Prostate gland (tissue), 2 donors: ENCODE data around the gene GLG1. TPM values are rescaled to one million over a fixed set of nuclear protein-coding genes. Genes with fewer than 3 reads are reported as not detected.

Experiments used
- DNase-seq: peaks from one replicate; pipeline ENCODE4 v3.0.0-alpha.2; 2019; ENCODE audit warnings: low spot score
- H3K27ac ChIP-seq, 2 donors: fragments of 200-600 bp; sonication (generic); 2 replicates each; pipeline ENCODE4 v1.5.1; 2017 to 2019
- H3K27me3 ChIP-seq: fragments of 200-600 bp; sonication (generic); replicated peaks from 2 replicates; pipeline ENCODE4 v1.5.1; 2019; ENCODE audit not compliant: insufficient read depth
- H3K36me3 ChIP-seq, 2 donors: fragments of 200-600 bp; sonication (generic); 1 replicate in 1 of 2; 2 replicates in 1 of 2; pipeline versions ENCODE4 v1.5.1 to v1.8.1; 2017 to 2019
- H3K4me1 ChIP-seq: fragments of 200-600 bp; sonication (generic); replicated peaks from 2 replicates; pipeline ENCODE4 v1.5.1; 2019
- H3K4me3 ChIP-seq, 2 donors: fragments of 200-600 bp; sonication (generic); 2 replicates each; pipeline ENCODE4 v1.5.1; 2017 to 2019
- H3K9me3 ChIP-seq: fragments of 200-600 bp; sonication (generic); 2 replicates; pipeline ENCODE4 v1.5.1; 2017
- POLR2A ChIP-seq: fragments of 450-650 bp; IDR thresholded peaks from one replicate; pipeline ENCODE4 v1.6.1; 2016; ENCODE audit warnings: antibody characterized with exemption, mild to moderate bottlenecking
- POLR2AphosphoS5 ChIP-seq: sonication (generic); formaldehyde crosslinking; IDR thresholded peaks from one replicate; pipeline ENCODE4 v1.6.1; 2017; ENCODE audit warnings: antibody characterized with exemption
- WGBS: methylation state at CpG from one replicate; pipeline ENCODE4 v1.1.5; 2018; 5-methylcytosine and 5-hydroxymethylcytosine counted together
- intact Hi-C: fragments of 100-400 bp; cut with DNase I; formaldehyde crosslinking; loops from one replicate; pipeline ENCODE4 v1.14.2; 2022
- total RNA-seq, 2 donors: library from RNA; depleted of rRNA; stranded (reverse); fragments of >200 nt; gene quantifications; one replicate each; pipeline ENCODE4 v1.1.0, GENCODE V29; 2016
- TF ChIP-seq, protein P1 (sequence below), 4 experiments: fragments of 200-600 bp in 2 of 4; fragments of 450-650 bp in 2 of 4; sonication (generic) in 2 of 4; IDR thresholded peaks; 1 replicate in 3 of 4; 2 replicates in 1 of 4; pipeline ENCODE4 v1.5.1; 2016 to 2019; ENCODE audit warnings: antibody characterized with exemption in 4 of 4, mild to moderate bottlenecking in 2 of 4, moderate library complexity in 2 of 4

Gene GLG1
- total RNA-seq, 2 donors from 2014 or later: 135 to 189 TPM

DNA sequence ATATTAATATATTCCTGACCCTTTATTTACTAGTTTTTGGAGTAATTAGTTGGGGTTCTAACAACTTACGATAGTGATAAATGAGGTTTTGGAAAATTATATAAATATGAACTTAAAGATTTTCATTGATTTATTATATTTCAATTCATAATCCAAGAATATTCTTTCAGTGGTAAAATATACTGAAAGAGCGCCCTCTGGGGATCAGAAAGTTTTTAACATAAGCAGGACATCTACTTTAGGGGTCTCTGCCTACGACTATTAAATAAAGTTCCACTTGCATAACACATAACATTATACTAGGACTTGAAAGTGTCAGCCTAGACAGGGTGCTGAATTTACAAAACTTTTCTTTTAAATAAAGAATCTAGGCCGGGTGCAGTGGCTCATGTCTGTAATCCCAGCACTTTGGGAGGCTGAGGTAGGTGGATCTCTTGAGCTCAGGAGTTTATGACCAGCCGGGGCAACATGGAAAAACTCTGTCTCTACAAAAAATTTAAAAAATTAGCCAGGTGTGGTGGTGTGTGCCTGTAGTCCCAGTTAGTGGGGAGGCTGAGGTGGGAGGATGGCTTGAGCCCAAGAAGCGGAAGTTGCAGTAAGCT is 44.2 kb upstream of the GLG1 start:
- Histone ChIP-seq H3K4me1 (no peaks in the 10 kb centered on the region), H3K27me3 (no peaks in the 10 kb centered on the region), H3K9me3 (no peaks in the 10 kb centered on the region), H3K4me3 (no peak overlapping the region), H3K27ac (no peak overlapping the region), H3K36me3 (no peaks in the 10 kb centered on the region)
- TF ChIP-seq, protein P1, sequence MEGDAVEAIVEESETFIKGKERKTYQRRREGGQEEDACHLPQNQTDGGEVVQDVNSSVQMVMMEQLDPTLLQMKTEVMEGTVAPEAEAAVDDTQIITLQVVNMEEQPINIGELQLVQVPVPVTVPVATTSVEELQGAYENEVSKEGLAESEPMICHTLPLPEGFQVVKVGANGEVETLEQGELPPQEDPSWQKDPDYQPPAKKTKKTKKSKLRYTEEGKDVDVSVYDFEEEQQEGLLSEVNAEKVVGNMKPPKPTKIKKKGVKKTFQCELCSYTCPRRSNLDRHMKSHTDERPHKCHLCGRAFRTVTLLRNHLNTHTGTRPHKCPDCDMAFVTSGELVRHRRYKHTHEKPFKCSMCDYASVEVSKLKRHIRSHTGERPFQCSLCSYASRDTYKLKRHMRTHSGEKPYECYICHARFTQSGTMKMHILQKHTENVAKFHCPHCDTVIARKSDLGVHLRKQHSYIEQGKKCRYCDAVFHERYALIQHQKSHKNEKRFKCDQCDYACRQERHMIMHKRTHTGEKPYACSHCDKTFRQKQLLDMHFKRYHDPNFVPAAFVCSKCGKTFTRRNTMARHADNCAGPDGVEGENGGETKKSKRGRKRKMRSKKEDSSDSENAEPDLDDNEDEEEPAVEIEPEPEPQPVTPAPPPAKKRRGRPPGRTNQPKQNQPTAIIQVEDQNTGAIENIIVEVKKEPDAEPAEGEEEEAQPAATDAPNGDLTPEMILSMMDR (IDR thresholded peaks at IDR 0.05): peak in 1 of 4 experiments; percentile 34
- no peak for TF ChIP-seq POLR2A
- DNase-seq: no peak
- intact Hi-C loops: no loop called here
- 85% methylated on average over 6 of the region's 6 CpGs for WGBS

DNA sequence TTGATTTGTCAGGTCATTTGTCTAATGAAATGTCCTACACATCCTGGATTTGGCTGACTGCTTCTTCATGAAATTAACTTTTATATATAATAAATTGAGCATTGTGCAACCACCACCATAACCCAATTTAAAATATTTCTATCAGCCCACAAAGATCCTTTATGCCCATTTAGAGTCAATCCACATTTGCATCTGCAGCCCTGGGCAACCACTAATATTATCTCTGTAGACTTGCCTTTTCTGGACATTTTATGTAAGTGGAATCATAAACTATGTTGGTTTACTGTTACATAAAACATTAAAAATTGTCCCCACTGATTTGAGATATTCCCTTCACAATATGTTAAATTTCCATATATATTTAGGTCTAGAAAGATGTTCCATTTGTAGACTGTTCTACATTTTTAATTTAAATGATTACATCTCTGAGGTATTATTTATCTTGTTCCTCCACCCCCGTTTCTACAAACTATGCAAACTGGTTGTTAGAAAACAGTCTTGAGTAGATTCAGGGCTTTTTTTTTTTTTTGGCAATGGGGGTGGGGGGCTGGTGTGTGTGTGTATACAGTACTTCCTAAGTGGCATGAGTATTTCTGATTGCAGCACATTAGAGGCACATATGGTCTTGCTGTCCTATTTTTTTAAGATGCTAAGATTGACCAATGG is 43.1 kb upstream of the GLG1 start:
- Histone ChIP-seq H3K36me3 (no peaks in the 10 kb centered on the region), H3K27ac (no peak overlapping the region), H3K27me3 (no peaks in the 10 kb centered on the region), H3K4me1 (no peaks in the 10 kb centered on the region), H3K4me3 (no peak overlapping the region), H3K9me3 (no peaks in the 10 kb centered on the region)
- DNase-seq: no peak
- 51% methylated on average over 1 of the region's 1 CpG for WGBS
- intact Hi-C loops: no loop called here
- TF ChIP-seq POLR2AphosphoS5: no peak
- TF ChIP-seq, protein P1 (IDR thresholded peaks at IDR 0.05): no peak
- TF ChIP-seq POLR2A: no peak

DNA sequence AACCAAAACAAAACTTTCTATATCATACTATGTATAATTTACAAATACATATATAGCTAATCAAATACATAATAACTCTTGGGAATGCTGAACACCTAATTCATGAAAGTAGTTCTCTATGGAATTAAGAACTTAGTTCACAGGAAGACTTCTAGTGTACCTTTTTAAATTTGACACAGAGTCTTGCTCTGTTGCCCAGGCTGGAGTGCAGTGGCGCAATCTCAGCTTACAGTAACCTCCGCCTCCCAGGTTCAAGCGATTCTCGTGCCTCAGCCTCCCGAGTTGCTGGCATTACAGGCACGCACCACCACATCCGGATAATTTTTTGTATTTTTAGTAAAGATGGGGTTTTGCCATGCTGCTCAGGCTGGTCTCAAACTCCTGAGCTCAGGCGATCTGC is 35.1 kb upstream of the GLG1 start:
- 95% methylated on average over 8 of the region's 8 CpGs for WGBS
- H3K36me3 ChIP-seq: peaks cover 2 to 4% of the 10 kb centered on the region in 2 donors
- H3K27ac ChIP-seq: no peak overlapping the region
- no peaks in the 10 kb centered on the region for H3K9me3 ChIP-seq
- H3K4me1 ChIP-seq: no peaks in the 10 kb centered on the region
- no peak for DNase-seq
- intact Hi-C loops: no loop called here
- TF ChIP-seq POLR2A (no peak), POLR2AphosphoS5 (no peak)
- TF ChIP-seq, protein P1 (IDR thresholded peaks at IDR 0.05): no peak
- H3K4me3 ChIP-seq: no peak overlapping the region
- no peaks in the 10 kb centered on the region for H3K27me3 ChIP-seq

DNA sequence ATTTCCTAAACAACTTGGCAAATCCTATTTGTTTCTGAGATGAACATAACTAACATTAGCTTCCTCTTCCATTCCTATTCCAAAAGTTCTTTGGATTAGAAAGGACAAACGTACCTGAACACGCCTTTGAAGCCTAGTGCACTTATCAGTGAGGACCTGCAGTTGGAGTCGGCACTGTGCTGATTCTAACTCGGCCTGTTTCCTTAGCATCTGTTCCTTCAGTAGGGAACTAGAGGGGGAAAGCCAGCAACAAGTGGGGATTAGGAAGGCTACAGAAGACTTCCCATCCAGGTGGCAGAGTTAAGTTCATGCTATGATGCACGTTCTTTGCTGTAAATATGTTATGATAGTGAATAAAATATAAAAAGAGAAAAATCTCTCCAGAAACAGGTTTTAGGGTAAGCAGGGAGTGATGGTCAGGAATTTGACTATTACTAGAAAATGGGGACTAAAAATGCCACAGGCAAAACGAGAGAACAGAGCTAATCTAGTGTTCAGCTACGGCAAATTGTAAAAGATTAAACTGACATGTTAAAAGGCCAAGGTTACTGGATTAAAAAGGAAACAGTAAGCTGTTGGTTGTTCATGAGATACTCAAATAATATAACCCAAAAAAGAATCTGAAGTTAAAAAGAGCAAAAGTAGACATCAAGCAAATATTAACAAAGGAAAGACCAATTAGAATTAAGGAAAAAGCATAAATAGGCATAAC is 31.0 kb upstream of the GLG1 start:
- WGBS: 83% methylated on average over 7 of the region's 7 CpGs
- no peak for TF ChIP-seq POLR2AphosphoS5
- TF ChIP-seq, protein P1 (IDR thresholded peaks at IDR 0.05): no peak
- no peak for DNase-seq
- H3K9me3 ChIP-seq: no peaks in the 10 kb centered on the region
- H3K36me3 ChIP-seq: no peaks in the 10 kb centered on the region
- no peaks in the 10 kb centered on the region for H3K27me3 ChIP-seq
- no peak overlapping the region for H3K4me3 ChIP-seq
- H3K27ac ChIP-seq: no peak overlapping the region
- intact Hi-C loops: no loop called here
- H3K4me1 ChIP-seq: no peaks in the 10 kb centered on the region
